Measurements from ENCODE around the gene TNFAIP6.

- TF ChIP-seq CTCF (IDR thresholded peaks at IDR 0.05) = no peak
- no peak for TF ChIP-seq POLR2A (IDR thresholded peaks at IDR 0.05)
Observed at GRCh38 chr2:151334082-151334815, 23.1 kb upstream of the TNFAIP6 start.
